Spleen (tissue), 7 donors: ENCODE measurements around the gene AGPAT4.

Source experiments
- POLR2A ChIP-seq, 3 donors: fragments of 450-650 bp; IDR thresholded peaks; one replicate each; pipeline ENCODE4 v1.5.1; 2017; ENCODE audit warnings: antibody characterized with exemption in 3 of 3, mild to moderate bottlenecking in 1 of 3
- POLR2AphosphoS5 ChIP-seq, 3 donors: sonication (generic); formaldehyde crosslinking; IDR thresholded peaks; one replicate each; pipeline ENCODE4 v1.5.1; 2017; ENCODE audit warnings: antibody characterized with exemption in 3 of 3
- TF ChIP-seq, protein P1 (sequence below), 11 experiments: fragments of 200-600 bp in 7 of 11; fragments of 450-650 bp in 4 of 11; sonication (generic) in 4 of 11; IDR thresholded peaks in 8 of 11; conservative IDR thresholded peaks in 3 of 11; 1 replicate in 7 of 11; 2 replicates in 4 of 11; pipeline versions ENCODE4 v1.4.0 to v1.8.0; 2016 to 2021; ENCODE audit warnings: antibody characterized with exemption in 11 of 11, inconsistent platforms in 4 of 11, mild to moderate bottlenecking in 1 of 11
- donor health status: DM: no; HTN: no; CAD: no; lungs with moderate emphysema.
- donor health status: DM: no; HTN: no; CAD: no.
- donor health status: DM: no; HTN: no; CAD: no.

- TF ChIP-seq POLR2A (IDR thresholded peaks at IDR 0.05) (no peak), POLR2AphosphoS5 (IDR thresholded peaks at IDR 0.05) (no peak)
- TF ChIP-seq, protein P1, sequence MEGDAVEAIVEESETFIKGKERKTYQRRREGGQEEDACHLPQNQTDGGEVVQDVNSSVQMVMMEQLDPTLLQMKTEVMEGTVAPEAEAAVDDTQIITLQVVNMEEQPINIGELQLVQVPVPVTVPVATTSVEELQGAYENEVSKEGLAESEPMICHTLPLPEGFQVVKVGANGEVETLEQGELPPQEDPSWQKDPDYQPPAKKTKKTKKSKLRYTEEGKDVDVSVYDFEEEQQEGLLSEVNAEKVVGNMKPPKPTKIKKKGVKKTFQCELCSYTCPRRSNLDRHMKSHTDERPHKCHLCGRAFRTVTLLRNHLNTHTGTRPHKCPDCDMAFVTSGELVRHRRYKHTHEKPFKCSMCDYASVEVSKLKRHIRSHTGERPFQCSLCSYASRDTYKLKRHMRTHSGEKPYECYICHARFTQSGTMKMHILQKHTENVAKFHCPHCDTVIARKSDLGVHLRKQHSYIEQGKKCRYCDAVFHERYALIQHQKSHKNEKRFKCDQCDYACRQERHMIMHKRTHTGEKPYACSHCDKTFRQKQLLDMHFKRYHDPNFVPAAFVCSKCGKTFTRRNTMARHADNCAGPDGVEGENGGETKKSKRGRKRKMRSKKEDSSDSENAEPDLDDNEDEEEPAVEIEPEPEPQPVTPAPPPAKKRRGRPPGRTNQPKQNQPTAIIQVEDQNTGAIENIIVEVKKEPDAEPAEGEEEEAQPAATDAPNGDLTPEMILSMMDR (IDR thresholded peaks at IDR 0.05 in 8 of 11, conservative IDR thresholded peaks at IDR 0.05 in 3 of 11): no peak
Measured at GRCh38 chr6:161316531-161316930, 42.7 kb upstream of the AGPAT4 start.
